ENCODE measurements around the gene KAT5.
A peak's percentile ranks its signal among the peaks of the same experiment; 100 is the strongest.
"Not testable (repeated sequence)": the region's sequence is repeated elsewhere in the genome, so short reads cannot be mapped to it uniquely, and the experiment has no call there.

Gene KAT5

GRCh38 chr11:65711785-65712632, at the start of gene KAT5:
Gene KAT5, plus strand, starts transcription at chr11:65712252. Its CDS starts 16 bp downstream, at chr11:65712268.
- peak; percentile 95 to 96 for DNase-seq (ENCODE audit: low read depth in 2 of 2)

GRCh38 chr11:65662799-65663638, 49.0 kb upstream of the KAT5 start, which contains the start of gene RELA:
Gene RELA, minus strand, starts transcription at chr11:65662916. Its CDS starts 84 bp downstream, at chr11:65662832.
- peak; percentile 77 to 91 for DNase-seq (ENCODE audit: low read depth in 2 of 2)

DNA sequence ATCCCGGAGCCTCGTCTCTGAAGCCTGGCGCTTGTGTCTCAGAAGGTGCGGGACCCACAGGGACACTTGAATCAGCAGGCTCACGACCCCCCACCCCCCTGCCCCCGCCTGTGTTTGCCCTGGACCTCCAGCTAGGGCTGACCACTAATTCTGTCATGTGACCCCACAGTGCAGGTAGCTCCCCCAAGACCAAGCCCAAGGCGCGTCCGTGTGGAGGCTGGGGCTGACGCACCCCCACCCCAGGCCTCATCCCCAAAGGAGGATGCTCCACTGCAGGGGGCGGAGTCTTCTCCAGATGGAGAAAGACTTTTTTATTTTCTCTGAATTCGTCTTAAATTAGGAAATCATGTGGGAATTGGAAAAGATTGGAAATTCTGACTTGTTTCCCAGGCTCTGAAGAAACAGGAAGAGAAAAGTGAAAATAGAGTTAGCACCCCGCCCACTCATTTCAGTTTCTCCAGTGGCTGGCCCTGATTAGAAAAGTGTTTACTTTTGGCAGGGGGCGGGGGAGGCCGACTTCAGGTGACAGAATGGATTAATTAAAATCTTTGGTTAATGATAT, 48.3 kb upstream of the KAT5 start:
- DNase-seq (ENCODE audit: low read depth in 2 of 2), result peak in 1 of 2 donors; percentile 45

DNA sequence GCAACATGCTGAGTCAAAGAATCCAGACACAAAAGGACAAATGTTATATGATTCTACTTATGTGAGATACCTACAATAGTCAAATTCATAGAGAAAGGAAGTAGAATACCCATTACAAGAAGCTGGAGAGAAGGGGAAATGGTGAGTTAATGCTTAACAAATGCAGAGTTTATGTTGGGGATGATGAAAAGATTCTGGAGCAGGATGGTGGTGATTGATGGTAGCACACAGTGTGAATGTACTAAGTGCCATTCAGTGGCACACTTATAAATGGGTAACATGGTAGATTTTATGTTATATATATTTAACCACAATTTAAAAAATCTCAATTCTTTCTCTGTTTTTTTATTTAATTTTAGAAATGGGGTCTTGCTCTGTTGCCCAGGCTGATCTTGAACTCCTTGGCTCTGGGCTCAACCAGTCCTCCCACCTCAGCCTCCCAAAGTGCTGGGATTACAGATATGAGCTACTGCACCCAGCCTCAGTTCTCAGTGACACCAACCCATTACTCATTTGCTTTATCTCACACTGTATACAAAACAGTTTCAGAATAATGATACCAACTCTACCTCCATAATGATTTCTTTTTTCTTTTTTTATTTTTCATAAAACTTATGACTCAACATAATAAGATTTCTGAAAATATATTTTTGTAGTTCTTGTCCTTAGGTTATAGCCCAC, 39.7 kb upstream of the KAT5 start:
- no peak for DNase-seq (ENCODE audit: low read depth in 2 of 2)

GRCh38 chr11:65672982-65673381, 39.1 kb upstream of the KAT5 start:
- DNase-seq (ENCODE audit: low read depth in 2 of 2), result no peak

GRCh38 chr11:65680192-65680743, 31.8 kb upstream of the KAT5 start:
- no peak for DNase-seq (ENCODE audit: low read depth in 2 of 2)

DNA sequence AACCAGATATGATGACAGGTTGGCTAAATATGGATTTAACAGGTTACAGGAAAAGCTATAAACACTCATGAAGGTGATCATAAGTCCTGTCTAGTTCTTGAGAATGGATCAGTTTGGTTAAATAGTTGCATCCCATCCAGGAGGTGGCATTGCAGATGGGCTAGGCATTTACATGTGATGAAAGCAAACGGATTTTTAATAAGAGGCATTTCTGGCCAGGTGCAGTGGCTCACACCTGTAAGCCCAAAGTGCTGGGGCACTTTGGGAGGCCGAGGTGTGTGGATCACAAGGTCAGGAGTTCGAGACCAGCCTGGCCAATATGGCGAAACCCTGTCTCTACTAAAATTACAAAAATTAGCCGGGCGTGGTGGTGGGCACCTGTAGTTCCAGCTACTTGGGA, 28.6 kb upstream of the KAT5 start:
- not testable (repeated sequence) for DNase-seq (ENCODE audit: low read depth in 2 of 2)

DNA sequence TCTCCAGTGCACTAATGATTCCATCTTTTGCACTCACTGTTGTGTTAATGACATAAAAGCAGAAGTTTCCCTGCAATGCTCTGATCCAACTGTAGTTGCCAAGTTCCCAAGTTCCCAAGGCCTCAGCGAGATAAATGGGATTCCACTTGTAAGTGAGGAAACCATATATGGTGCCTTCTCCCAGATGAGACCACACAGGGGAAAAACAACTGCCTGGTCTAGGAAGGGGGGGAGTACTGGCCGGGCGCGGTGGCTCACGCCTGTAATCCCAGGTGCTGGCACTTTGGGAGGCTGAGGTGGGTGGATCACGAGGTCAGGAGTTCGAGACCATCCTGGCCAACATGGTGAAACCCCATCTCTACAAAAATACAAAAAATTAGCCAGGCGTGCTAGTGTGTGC, 26.1 kb upstream of the KAT5 start:
- DNase-seq (ENCODE audit: low read depth in 2 of 2), result no peak

GRCh38 chr11:65691847-65692246, 20.2 kb upstream of the KAT5 start:
- DNase-seq (ENCODE audit: low read depth in 2 of 2), result not testable (repeated sequence)

DNA sequence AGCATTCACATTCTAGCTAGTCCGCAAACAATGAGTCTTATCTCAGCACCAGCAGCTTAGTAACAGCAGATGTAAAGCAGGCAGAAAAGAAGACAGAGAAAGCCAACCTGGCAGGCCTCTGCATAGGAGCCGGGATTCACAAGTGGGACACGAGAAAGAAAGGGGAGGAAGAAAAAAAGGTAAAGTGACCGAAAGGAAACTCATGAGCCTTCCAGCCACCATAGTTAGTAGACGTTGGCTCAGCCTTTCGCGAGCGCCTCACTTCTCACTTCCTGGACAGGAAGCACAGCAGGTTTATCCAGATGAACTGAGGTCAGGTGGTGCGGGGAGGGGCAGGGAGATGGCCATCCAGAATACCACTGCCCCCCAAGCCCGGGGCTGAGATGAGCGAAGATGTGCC, 19.7 kb upstream of the KAT5 start:
- no peak for DNase-seq (ENCODE audit: low read depth in 2 of 2)

- no peak for DNase-seq (ENCODE audit: low read depth in 2 of 2)
Observed at GRCh38 chr11:65695459-65696241, 16.4 kb upstream of the KAT5 start.

DNA sequence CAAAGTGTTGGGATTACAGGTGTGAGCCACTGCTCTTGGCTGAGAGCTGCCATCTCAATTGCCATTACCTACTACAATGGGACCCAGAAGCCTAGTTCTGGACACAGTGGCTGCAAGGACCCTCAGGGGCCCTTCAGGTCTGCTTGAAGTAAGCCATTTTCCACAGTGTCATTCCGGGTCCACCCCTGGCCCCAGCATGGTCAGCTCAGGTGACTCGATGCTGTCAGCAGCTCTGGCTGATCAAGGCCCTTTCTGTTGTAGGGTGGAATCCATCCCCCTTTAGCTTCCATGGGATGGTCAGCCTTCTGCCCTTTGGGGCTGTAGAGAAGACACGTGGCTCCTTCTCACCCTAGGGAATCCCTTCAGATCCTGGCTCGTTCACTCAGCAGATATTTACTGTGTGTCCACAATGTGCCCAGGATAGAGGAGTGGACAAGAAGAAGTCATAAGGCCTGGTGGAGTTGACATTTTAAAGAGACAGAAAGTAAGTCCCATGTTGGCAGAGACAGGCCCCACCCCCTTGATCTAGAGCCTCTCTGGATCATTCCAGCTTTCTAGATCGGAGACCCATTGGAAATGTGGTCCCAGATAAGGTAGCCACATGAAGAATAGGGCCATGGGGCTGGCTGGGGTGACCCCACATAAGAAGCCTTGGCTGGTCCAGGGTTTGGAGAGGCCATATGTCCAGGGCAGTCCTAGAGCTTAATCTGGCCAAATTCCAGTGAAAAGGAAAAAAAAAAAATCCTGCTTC, 15.1 kb upstream of the KAT5 start:
- DNase-seq (ENCODE audit: low read depth in 2 of 2), result no peak

DNA sequence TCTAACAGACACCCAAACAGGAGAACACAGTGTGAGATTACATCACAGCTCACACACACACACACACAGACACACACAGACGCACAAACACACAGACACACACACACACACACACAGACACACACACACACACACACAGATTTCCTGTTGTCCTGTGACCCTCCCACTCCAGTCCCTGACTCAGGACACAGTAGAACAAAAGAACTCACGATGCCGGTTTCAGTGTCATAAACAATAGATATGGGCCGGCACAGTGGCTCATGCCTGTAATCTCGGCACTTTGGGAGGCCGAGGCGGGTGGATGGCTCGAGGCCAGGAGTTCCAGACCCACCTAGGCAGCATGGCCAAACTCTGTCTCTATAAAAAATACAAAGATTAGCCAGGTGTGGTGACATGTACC, 13.8 kb upstream of the KAT5 start:
- DNase-seq (ENCODE audit: low read depth in 2 of 2), result no peak

DNA sequence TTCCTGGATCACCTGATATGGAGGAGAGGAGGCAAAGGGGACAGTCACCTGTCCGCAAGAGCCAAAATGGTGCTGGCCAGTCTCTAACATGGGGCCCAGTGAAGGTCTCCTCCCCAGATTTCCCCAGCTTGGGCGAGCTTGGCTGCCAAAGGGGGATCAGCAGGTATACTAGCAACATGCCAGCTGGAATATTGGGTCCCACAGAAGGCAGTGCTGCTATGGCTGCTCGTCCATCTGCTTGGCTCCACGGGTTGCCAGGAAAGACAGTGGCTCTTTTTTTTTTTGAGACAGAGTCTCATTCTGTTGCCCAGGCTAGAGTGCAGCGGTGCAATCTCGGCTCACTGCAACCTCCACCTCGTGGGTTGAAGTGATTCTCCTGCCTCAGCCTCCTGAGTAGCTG, 12.7 kb upstream of the KAT5 start:
- DNase-seq (ENCODE audit: low read depth in 2 of 2), result no peak

DNA sequence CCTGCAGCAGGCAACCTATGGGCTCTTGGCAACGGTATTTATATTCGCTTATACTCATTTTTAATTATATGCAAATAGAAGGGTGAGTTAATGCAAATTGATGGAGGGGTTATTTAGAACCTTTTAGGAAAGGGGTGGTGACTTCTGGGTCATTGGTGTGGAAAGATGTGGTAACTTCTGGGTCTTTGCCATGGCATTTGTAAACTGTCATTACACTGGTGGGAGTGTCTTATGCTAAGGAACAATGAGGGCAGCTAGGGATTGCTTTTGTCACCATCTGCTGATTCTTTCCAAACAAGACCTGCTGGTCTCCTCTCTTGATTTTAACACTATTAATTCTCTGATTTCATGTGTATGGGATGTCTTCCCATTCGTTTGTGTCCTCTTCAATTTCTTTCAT, 11.7 kb upstream of the KAT5 start:
- no peak for DNase-seq (ENCODE audit: low read depth in 2 of 2)

GRCh38 chr11:65701686-65702085, 10.4 kb upstream of the KAT5 start:
- DNase-seq (ENCODE audit: low read depth in 2 of 2), result no peak

DNA sequence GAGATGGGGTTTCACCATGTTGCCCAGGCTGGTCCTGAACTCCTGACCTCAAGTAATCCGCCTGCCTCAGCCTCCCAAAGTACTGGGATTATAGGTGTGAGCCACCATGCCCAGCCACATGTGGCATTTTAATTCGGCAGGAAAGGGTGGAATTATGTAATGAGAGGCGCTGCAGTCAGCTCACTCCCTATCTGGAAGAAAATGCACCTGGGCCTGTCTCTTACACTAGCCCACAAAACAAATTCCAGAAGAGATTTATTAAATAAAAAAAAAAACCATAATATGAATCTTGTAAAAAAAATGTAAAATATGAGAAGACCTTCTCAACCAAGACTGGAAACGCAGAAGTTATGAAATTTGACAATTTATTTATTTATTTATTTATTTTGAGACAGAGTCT, 8.2 kb upstream of the KAT5 start:
- DNase-seq (ENCODE audit: low read depth in 2 of 2), result no peak

DNA sequence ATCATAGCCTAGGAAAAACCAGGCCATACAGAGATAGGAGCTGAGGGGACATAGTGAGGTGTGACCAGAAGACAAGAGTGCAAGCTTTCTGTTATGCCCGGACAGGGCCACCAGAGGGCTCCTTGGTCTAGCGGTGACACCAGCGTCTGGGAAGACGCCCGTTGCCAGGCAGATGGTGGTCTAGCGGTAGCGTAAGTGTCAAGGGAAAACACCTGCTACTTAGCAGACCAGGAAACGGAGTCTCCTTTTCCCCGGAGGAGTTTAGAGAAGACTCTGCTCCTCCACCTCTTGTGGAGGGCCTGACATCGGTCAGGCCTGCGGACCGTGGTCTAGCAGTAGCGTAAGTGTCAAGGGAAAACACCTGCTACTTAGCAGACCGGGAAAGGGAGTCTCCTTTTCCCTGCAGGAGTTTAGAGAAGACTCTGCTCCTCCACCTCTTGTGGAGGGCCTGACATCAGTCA, 5.7 kb upstream of the KAT5 start:
- peak; percentile 61 to 67 for DNase-seq (ENCODE audit: low read depth in 2 of 2)

GRCh38 chr11:65707002-65707401, 5.0 kb upstream of the KAT5 start:
- DNase-seq (ENCODE audit: low read depth in 2 of 2), result not testable (repeated sequence)

GRCh38 chr11:65708451-65708850, 3.6 kb upstream of the KAT5 start:
- DNase-seq (ENCODE audit: low read depth in 2 of 2), result no peak

Data from stimulated activated CD8-positive, alpha-beta memory T cell treated with anti-CD3 and anti-CD28 coated beads, Interleukin-7, amount 100 ng/mL, for 4 hours (primary cell).